OCI-LY1 (cell line): Measurements from ENCODE around the gene STARD9.
"Not testable (repeated sequence)": the region's sequence is repeated elsewhere in the genome, so short reads cannot be mapped to it uniquely, and the experiment has no call there.

Experiments
- EZH2 ChIP-seq: fragments of 200-600 bp; sonication (generic), shearing (Covaris generic); IDR thresholded peaks from 2 replicates; pipeline ENCODE4 v1.8.0; 2017; ENCODE audit warnings: borderline replicate concordance, mixed run types, mild to moderate bottlenecking, antibody characterized with exemption, low read length, moderate library complexity, mixed read lengths
- TF ChIP-seq, protein P1 (sequence below): fragments of 200-600 bp; sonication (generic), shearing (Covaris generic); IDR thresholded peaks from 2 replicates; pipeline ENCODE4 v1.5.1; 2017; ENCODE audit warnings: mild to moderate bottlenecking, antibody characterized with exemption, low read length, moderate library complexity, mixed read lengths

DNA sequence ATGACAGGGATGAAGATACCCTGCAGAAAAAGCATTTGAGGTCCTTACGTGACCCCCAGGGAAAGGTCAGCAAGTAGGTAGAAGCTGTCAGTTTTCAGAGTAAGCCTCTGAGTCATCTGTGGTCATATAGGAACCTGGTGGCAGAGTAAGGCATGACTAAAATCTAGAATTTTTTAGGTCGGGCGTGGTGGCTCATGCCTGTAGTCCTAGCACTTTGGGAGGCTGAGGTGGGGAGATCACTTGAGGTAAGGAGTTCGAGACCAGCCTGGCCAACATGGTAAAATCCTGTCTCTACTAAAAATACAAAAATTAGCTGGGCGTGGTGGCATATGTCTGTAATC lies 104.7 kb downstream of the STARD9 start:
- TF ChIP-seq, protein P1, sequence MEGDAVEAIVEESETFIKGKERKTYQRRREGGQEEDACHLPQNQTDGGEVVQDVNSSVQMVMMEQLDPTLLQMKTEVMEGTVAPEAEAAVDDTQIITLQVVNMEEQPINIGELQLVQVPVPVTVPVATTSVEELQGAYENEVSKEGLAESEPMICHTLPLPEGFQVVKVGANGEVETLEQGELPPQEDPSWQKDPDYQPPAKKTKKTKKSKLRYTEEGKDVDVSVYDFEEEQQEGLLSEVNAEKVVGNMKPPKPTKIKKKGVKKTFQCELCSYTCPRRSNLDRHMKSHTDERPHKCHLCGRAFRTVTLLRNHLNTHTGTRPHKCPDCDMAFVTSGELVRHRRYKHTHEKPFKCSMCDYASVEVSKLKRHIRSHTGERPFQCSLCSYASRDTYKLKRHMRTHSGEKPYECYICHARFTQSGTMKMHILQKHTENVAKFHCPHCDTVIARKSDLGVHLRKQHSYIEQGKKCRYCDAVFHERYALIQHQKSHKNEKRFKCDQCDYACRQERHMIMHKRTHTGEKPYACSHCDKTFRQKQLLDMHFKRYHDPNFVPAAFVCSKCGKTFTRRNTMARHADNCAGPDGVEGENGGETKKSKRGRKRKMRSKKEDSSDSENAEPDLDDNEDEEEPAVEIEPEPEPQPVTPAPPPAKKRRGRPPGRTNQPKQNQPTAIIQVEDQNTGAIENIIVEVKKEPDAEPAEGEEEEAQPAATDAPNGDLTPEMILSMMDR = not testable (repeated sequence)
- TF ChIP-seq EZH2 = not testable (repeated sequence)
